Subcutaneous adipose tissue (tissue), 4 donors: ENCODE data around the gene SNTB2. TPM values are rescaled to one million over a fixed set of nuclear protein-coding genes. Genes with fewer than 3 reads are reported as not detected.

Source experiments
- CTCF ChIP-seq: fragments of 450-650 bp; IDR thresholded peaks from one replicate; pipeline ENCODE4 v1.5.1; 2016; ENCODE audit warnings: low read depth, mild to moderate bottlenecking, control low read depth, antibody characterized with exemption, moderate library complexity
- total RNA-seq, 4 donors: library from RNA; depleted of rRNA; stranded (reverse); fragments of >200 nt; gene quantifications; one replicate each; pipeline ENCODE4 v1.1.0, GENCODE V29; 2016

SNTB2 gene
- total RNA-seq, 4 donors from 2014 or later: 29.6 to 64.2 (median 47.1) TPM

GRCh38 chr16:69157196-69157595, 29.8 kb upstream of the SNTB2 start:
- TF ChIP-seq CTCF: no peak

GRCh38 chr16:69160192-69160591, 26.8 kb upstream of the SNTB2 start:
- no peak for TF ChIP-seq CTCF

- TF ChIP-seq CTCF: no peak
Observed at GRCh38 chr16:69165584-69165983, 21.4 kb upstream of the SNTB2 start.

- TF ChIP-seq CTCF: no peak
Observed at GRCh38 chr16:69166221-69166833, 20.6 kb upstream of the SNTB2 start.

DNA sequence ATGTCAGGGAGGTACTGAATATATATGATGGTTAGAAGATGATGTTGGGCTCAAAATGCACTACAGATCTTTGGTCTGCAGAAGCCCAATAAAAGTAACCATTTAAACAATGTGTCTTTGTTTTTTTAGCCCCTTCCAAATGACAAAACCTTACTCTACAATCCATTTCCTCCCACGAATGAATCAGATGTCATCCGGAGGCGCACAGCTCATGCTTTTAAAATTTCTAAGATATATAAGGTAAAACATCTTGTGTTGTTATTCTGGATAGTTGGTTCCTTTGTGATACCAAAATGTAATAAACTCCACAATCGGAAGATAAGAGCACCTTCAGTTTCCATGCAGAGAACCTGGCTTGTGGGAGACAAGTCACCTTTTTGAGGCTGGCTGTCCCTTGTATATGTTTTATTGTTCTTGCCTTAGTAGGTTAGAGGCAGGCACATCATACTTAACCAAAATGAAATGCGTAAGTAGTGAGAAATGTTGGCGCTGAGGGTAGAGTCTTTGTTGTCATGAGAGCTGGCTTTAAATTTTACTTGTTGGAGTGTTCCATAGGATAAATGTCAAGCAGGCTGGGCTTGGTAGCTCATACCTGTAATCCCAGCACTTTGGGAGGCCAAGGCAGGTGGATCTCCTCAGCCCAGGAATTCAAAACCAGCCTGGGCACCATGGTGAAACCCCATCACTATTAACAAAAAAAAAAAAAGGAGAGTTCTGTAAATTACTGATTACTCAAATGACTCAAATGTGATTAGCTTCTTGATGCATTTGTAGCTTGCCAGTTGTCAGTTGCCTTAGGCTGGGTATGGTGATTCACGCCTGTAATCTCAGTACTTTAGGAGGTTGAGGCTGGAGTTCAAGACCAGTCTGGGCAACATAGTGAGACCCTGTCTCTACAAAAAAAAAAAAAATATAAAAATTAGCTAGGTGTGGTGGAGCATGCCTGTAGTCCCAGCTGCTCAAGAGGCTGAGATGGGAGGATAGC, 19.7 kb upstream of the SNTB2 start:
- TF ChIP-seq CTCF: no peak

DNA sequence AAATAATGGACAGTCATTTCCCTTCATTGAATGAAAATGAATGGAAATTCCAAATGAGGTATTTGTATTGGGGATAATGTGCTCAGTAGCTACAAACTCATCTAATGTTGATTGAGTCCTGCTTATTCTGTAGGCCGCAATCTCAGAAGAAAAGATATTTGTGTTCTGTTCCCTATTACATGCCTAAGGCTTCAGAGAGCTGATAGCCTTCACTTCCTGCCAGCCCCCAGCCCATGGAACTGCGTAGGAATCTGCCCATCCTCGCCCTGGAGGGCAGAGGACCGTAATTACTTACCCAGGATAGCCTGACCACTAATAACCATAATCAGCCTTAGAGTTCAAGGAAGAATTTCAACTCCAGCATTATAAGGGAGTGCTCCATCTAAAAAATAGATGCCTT, 17.9 kb upstream of the SNTB2 start:
- TF ChIP-seq CTCF: no peak

GRCh38 chr16:69169607-69170352, 17.2 kb upstream of the SNTB2 start:
- TF ChIP-seq CTCF: no peak
